HG03442 (cell line): ENCODE results near the gene KRT13.

Experiments used
- ATAC-seq: cut with Tn5 transposase; IDR thresholded peaks from one replicate; pipeline ENCODE4 v1.9.1; 2021; ENCODE audit warnings: mild to moderate bottlenecking, moderate library complexity; ENCODE audit not compliant: unreplicated experiment

The KRT13 gene

GRCh38 chr17:41498276-41498675, 7.1 kb downstream of the KRT13 start:
- no peak for ATAC-seq

GRCh38 chr17:41496803-41497484, 8.5 kb downstream of the KRT13 start:
- ATAC-seq, result peak; percentile 52

- no peak for ATAC-seq
These were observed 10.9 kb downstream of the KRT13 start for GRCh38 chr17:41494524-41494923.

GRCh38 chr17:41492771-41493170, 12.6 kb downstream of the KRT13 start:
- ATAC-seq, result no peak

GRCh38 chr17:41492351-41492750, 13.1 kb downstream of the KRT13 start:
- ATAC-seq, result no peak

GRCh38 chr17:41491476-41491875, 13.9 kb downstream of the KRT13 start:
- no peak for ATAC-seq

GRCh38 chr17:41490000-41490990, 15.1 kb downstream of the KRT13 start:
- ATAC-seq, result no peak

GRCh38 chr17:41489531-41489930, 15.9 kb downstream of the KRT13 start, which contains the start of gene KRT36:
Gene KRT36, minus strand, starts transcription at chr17:41489910. Its CDS starts 46 bp downstream, at chr17:41489864.
- no peak for ATAC-seq

- no peak for ATAC-seq
These were observed 18.4 kb downstream of the KRT13 start for GRCh38 chr17:41486809-41487530.

GRCh38 chr17:41486316-41486715, 19.1 kb downstream of the KRT13 start:
- no peak for ATAC-seq

GRCh38 chr17:41484920-41485904, 20.2 kb downstream of the KRT13 start:
- no peak for ATAC-seq

- no peak for ATAC-seq
These were observed 21.2 kb downstream of the KRT13 start for GRCh38 chr17:41483991-41484826.

GRCh38 chr17:41483531-41483930, 21.9 kb downstream of the KRT13 start:
- no peak for ATAC-seq

- ATAC-seq, result no peak
These were observed 24.4 kb downstream of the KRT13 start, which contains the start of gene KRT35 for GRCh38 chr17:41481036-41481435. Gene KRT35, minus strand, starts transcription at chr17:41481151. Its CDS starts 54 bp downstream, at chr17:41481097.

GRCh38 chr17:41480581-41480980, 24.8 kb downstream of the KRT13 start:
- no peak for ATAC-seq

- ATAC-seq, result no peak
These were observed 25.3 kb downstream of the KRT13 start for GRCh38 chr17:41480136-41480535.

- ATAC-seq, result no peak
These were observed 27.2 kb downstream of the KRT13 start for GRCh38 chr17:41478237-41478636.

- ATAC-seq, result no peak
These were observed 28.3 kb downstream of the KRT13 start for GRCh38 chr17:41476866-41477815.
